Glutamatergic neuron (in vitro differentiated cells): ENCODE measurements around the gene PKP2. TPM values are rescaled to one million over a fixed set of nuclear protein-coding genes. Genes with fewer than 3 reads are reported as not detected.
A peak's percentile ranks its signal among the peaks of the same experiment; 100 is the strongest.

Source experiments
- DNase-seq: peaks from one replicate; pipeline ENCODE4 v3.0.0; 2022
- H3K27ac Mint-ChIP-seq: one replicate; pipeline ENCODE4 v1.8.0; 2020; ENCODE audit warnings: mild to moderate bottlenecking, mixed read lengths, inconsistent platforms; ENCODE audit not compliant: unreplicated experiment
- H3K27me3 Mint-ChIP-seq: one replicate; pipeline ENCODE4 v1.8.0; 2020; ENCODE audit warnings: mild to moderate bottlenecking, moderate library complexity, mixed read lengths, inconsistent platforms; ENCODE audit not compliant: unreplicated experiment
- H3K36me3 Mint-ChIP-seq: one replicate; pipeline ENCODE4 v1.8.0; 2020; ENCODE audit warnings: mild to moderate bottlenecking, mixed read lengths, inconsistent platforms; ENCODE audit not compliant: unreplicated experiment
- H3K4me1 Mint-ChIP-seq: one replicate; pipeline ENCODE4 v1.8.0; 2020; ENCODE audit warnings: mild to moderate bottlenecking, low read depth, mixed read lengths, inconsistent platforms; ENCODE audit not compliant: unreplicated experiment
- H3K4me3 Mint-ChIP-seq: one replicate; pipeline ENCODE4 v1.8.0; 2020; ENCODE audit warnings: mild to moderate bottlenecking, mixed read lengths, inconsistent platforms; ENCODE audit not compliant: unreplicated experiment
- H3K9me3 Mint-ChIP-seq: one replicate; pipeline ENCODE4 v1.8.0; 2020; ENCODE audit warnings: mild to moderate bottlenecking, moderate library complexity, mixed read lengths, inconsistent platforms; ENCODE audit not compliant: unreplicated experiment
- CTCF ChIP-seq: fragments of 200-600 bp; sonication (generic); IDR thresholded peaks from one replicate; pipeline ENCODE4 v1.5.0; 2021; ENCODE audit not compliant: partially characterized antibody, unreplicated experiment
- total RNA-seq: library from RNA; stranded (reverse); fragmentation: NEBNext Ultra II Directional; extraction: Animal tissue kit (Norgen Biotek cat#: 25700); gene quantifications from one replicate; pipeline ENCODE4 v1.2.1, GENCODE V29; 2021; ENCODE audit not compliant: unreplicated experiment

PKP2 gene
- total RNA-seq, 1 donor from 2014 or later, result 2.5 TPM

- no peaks in the 10 kb centered on the region for H3K27me3 Mint-ChIP-seq
- no peak for DNase-seq
- H3K36me3 Mint-ChIP-seq, result peaks cover 3% of the 10 kb centered on the region
- H3K4me1 Mint-ChIP-seq, result peaks cover 6% of the 10 kb centered on the region
- H3K4me3 Mint-ChIP-seq, result no peak overlapping the region
- H3K27ac Mint-ChIP-seq, result no peak overlapping the region
- H3K9me3 Mint-ChIP-seq, result no peaks in the 10 kb centered on the region
- TF ChIP-seq CTCF, result no peak
These were observed 128.1 kb downstream of the PKP2 start for GRCh38 chr12:32768518-32768917.

- DNase-seq, result no peak
- no peak for TF ChIP-seq CTCF
- Mint-ChIP-seq H3K27me3 (no peaks in the 10 kb centered on the region), H3K4me1 (peaks cover 6% of the 10 kb centered on the region), H3K4me3 (no peak overlapping the region), H3K36me3 (peaks cover 3% of the 10 kb centered on the region), H3K9me3 (no peaks in the 10 kb centered on the region), H3K27ac (no peak overlapping the region)
These were observed 130.7 kb downstream of the PKP2 start for GRCh38 chr12:32765906-32766305.

- no peaks in the 10 kb centered on the region for H3K4me1 Mint-ChIP-seq
- no peaks in the 10 kb centered on the region for H3K36me3 Mint-ChIP-seq
- DNase-seq, result no peak
- no peak overlapping the region for H3K4me3 Mint-ChIP-seq
- H3K27me3 Mint-ChIP-seq, result peaks cover 2% of the 10 kb centered on the region
- H3K27ac Mint-ChIP-seq, result no peak overlapping the region
- no peaks in the 10 kb centered on the region for H3K9me3 Mint-ChIP-seq
- no peak for TF ChIP-seq CTCF
These were observed 134.9 kb downstream of the PKP2 start for GRCh38 chr12:32761716-32762115.

GRCh38 chr12:32757157-32757556, 139.4 kb downstream of the PKP2 start:
- Mint-ChIP-seq H3K4me3 (no peak overlapping the region), H3K36me3 (no peaks in the 10 kb centered on the region), H3K27me3 (peaks cover 4% of the 10 kb centered on the region), H3K27ac (no peak overlapping the region), H3K4me1 (peaks cover 10% of the 10 kb centered on the region), H3K9me3 (peaks cover 4% of the 10 kb centered on the region)
- DNase-seq, result no peak
- no peak for TF ChIP-seq CTCF

- Mint-ChIP-seq H3K27me3 (peaks cover 4% of the 10 kb centered on the region), H3K4me3 (peak overlapping the region; percentile 91), H3K9me3 (peaks cover 4% of the 10 kb centered on the region), H3K36me3 (no peaks in the 10 kb centered on the region), H3K27ac (peak overlapping the region; percentile 79), H3K4me1 (peaks cover 10% of the 10 kb centered on the region)
- TF ChIP-seq CTCF, result no peak
- DNase-seq, result no peak
These were observed 140.0 kb downstream of the PKP2 start for GRCh38 chr12:32756476-32757066.
